Fibroblast of skin of scalp (primary cell): ENCODE measurements around the gene AGRN.
"Not testable (repeated sequence)": the region's sequence is repeated elsewhere in the genome, so short reads cannot be mapped to it uniquely, and the experiment has no call there.

Source experiments
- DNase-seq: peaks from one replicate; pipeline ENCODE4 v3.0.0-alpha.2; 2013

AGRN gene

GRCh38 chr1:1021010-1021919 is 1.3 kb downstream of the AGRN start:
- DNase-seq: peak; percentile 90

GRCh38 chr1:1021920-1022259 is 2.0 kb downstream of the AGRN start:
- DNase-seq: no peak

GRCh38 chr1:1022302-1023009 is 2.5 kb downstream of the AGRN start:
- no peak for DNase-seq

- DNase-seq: no peak
Observed at GRCh38 chr1:1023700-1024099, 3.8 kb downstream of the AGRN start.

- no peak for DNase-seq
Observed at GRCh38 chr1:1024149-1024770, 4.3 kb downstream of the AGRN start.

GRCh38 chr1:1024771-1025699 is 5.1 kb downstream of the AGRN start:
- DNase-seq: no peak

- no peak for DNase-seq
Observed at GRCh38 chr1:1025730-1026129, 5.8 kb downstream of the AGRN start.

DNA sequence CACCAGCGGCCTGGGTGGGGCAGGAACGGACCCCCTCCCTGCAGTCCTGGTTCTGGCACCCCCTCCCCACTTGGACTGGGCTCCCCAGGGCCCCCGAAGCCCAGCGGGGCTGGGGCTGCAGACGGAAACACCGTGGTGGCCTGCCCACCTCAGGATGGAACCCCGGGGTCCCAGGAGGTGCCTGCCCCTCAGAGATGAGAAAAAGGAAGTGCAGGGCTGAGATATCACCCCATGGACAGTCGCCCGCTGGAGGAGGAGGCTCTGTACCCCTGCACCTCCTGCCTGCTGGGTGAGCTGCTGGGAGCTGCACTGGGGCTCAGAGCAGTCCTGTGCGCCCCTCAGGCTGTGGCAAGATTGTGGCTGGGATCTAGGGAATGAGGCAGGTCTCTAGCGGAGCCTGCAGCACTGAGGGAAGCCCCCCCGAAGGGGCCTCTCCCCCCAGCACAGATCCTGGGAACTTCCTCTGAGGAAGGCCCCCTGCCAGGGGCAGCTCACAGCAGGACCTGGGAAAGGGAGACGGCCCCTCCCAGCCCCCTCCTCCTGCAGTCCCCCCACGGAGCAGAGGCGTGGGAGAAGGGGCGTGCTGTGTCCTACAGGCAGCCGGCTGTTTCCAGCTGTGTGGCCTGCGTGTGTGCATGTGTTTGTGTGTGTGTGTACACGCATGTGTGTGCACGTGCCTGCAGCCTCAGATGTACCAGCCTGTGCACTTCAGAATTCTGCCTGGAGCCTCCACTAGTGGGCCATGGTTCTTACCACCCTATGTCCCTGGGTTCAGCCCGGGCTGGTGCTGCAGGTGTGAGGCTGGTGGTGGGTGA is 6.9 kb downstream of the AGRN start:
- DNase-seq: peak; percentile 14

DNA sequence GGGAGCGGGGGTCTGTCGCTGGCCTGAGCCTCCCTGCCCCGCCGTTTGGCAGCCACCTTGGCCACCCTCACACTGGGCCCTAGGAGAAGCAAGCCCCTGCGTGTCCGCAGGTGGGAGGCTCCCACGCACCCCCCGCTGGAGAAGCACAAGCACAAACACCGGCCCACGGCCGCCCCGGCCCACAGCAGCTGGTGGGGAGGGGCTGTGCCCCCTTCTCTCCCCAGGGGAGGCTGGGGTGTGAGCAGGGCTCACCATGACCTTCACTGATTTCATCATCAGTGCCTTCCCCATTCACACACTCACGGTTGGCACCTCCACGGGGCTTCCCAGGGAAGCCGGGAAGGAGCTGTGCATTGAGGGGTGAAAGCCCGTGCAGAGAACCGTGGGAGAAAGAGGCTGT is 7.9 kb downstream of the AGRN start:
- no peak for DNase-seq

DNA sequence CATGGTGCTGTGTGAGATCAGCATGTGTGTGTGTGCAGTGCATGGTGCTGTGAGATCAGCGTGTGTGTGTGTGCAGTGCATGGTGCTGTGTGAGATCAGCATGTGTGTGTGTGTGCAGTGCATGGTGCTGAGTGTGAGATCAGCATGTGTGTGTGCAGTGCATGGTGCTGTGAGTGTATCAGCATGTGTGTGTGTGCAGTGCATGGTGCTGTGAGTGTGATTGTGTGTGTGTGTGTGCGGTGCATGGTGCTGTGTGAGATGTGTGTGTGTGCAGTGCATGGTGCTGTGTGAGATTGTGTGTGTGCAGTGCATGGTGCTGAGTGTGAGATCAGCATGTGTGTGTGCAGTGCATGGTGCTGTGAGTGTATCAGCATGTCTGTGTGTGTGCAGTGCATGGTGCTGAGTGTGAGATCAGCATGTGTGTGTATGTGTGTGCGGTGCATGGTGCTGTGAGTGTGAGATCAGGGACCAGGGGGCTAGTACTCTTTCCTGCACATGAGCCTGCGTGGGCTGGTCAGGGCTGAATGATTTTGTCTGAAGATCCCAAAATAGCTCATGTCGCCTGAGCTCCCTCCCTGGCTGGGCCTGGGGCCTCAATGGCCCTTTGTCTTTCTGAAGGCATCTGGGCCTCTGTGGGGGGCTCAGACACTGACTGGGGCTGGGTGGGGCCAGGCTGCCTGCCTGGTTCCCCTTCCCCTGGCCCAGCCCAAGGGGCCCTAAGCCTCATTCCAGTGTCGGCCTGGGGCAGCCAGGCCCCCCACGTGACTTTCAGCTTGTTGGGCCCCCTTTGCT is 11.1 kb downstream of the AGRN start:
- not testable (repeated sequence) for DNase-seq

DNA sequence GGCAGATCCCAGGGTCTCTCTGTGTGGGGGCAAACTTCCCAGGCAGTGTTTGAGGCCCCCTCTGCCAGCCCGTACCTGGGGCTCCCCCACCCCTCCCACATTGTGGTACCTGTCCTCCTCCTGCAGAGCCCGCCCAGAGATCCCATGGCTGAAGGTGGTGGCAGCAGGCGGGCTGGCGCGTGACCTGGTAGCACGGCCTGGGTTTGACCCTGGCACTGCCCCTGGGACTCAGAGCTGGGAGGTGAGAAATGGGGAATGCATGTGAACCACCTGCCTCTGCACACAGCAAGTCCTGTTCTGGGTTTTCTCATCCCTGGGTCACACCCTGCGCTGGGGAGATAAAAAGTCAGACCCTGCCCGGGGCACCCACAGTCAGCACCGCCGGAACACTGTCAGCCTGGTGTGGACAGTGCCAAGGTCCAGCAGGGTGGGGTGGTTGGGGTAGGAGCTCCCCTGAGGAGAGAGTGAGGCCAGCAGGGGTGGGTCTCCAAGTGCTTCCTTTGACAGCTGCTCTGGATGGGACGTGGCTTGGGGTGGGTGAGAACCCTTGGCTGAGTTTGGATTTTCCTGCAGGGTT is 11.8 kb downstream of the AGRN start:
- no peak for DNase-seq

- no peak for DNase-seq
Observed at GRCh38 chr1:1032424-1032823, 12.5 kb downstream of the AGRN start.

GRCh38 chr1:1033009-1033587 is 13.2 kb downstream of the AGRN start:
- DNase-seq: peak; percentile 78

- no peak for DNase-seq
Observed at GRCh38 chr1:1033731-1034438, 14.0 kb downstream of the AGRN start.

DNA sequence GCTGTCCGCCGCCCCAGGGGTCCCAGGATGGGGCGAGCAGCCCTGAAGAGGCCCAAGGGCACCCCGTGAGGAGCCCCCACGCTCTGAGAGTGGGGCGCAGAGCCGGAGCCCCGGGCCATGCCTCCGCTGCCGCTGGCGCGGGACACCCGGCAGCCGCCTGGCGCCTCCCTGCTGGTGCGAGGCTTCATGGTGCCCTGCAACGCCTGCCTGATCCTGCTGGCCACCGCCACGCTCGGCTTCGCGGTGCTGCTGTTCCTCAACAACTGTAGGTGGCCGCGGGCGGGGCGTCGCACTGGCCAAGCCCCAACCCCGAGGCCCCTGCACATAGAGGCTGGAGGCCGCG is 14.5 kb downstream of the AGRN start:
- no peak for DNase-seq

DNA sequence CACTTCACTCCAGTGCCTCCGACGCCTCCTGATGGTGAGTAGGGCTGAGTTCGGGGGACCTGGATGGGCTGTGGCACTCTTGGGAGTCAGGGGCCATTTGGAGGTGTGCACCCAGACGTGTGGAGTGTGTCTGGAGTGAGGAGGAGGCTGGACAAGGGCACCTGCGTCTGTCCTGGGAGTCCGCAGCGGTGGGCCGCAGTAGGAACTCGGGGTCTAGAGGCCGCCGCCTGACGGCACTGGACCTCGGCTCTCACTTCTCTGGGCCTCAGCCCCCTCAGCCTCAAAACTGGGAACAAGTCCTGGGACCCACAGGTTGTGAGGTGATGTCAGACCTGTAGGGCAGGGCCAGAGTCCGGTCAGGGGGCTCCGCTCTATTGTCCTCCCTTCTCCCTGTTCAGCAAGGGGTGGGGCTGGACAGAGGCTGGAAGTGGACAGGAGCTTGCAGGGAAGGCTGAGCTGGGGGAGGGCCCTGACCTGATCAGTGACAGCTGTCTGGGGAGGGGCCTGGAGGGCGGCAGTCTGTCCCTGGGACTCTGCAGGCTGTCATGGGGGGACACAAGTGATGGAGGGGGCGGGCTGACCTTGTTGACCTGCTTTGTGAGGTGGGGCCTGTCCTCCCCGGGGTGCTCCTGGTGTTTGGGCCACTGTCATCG is 15.5 kb downstream of the AGRN start:
- DNase-seq: no peak

GRCh38 chr1:1037366-1038327 is 17.7 kb downstream of the AGRN start:
- DNase-seq: no peak

DNA sequence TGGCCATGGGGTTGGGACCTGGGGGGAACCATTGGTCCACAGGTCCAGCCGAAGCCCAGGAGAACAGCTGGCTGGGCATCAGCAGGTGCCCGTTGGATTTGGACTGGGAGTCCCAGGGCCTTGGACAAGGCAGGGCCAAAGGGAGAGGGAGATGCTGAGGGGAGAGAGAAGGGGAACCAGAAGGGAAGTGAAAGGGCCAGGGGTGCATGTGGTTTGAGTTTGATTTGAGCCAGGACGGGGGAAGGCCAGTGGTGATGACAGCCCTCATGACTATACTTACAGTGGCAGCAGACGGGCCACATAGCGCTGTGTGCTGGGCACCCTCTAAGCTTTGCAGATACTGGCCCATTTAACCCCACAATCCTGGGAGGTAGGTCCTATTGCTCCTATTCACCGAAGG is 18.8 kb downstream of the AGRN start:
- no peak for DNase-seq
